HG03139 (cell line): ENCODE measurements around the gene TSKU.
"Not testable (repeated sequence)": the region's sequence is repeated elsewhere in the genome, so short reads cannot be mapped to it uniquely, and the experiment has no call there.

Experiments
- ATAC-seq: cut with Tn5 transposase; IDR thresholded peaks from one replicate; pipeline ENCODE4 v1.9.1; 2021; ENCODE audit not compliant: unreplicated experiment

Gene TSKU

GRCh38 chr11:76783294-76783895, at the start of gene TSKU:
Gene TSKU (plus strand): TSS chr11:76783356. CDS start chr11:76795617, 12,261 bp downstream.
- no peak for ATAC-seq

- not testable (repeated sequence) for ATAC-seq
Measured at GRCh38 chr11:76733906-76734305, 49.2 kb upstream of the TSKU start.

- no peak for ATAC-seq
Measured at GRCh38 chr11:76734456-76735420, 48.4 kb upstream of the TSKU start.

- ATAC-seq: no peak
Measured at GRCh38 chr11:76735841-76736240, 47.3 kb upstream of the TSKU start.

GRCh38 chr11:76736266-76736665, 46.9 kb upstream of the TSKU start:
- ATAC-seq: no peak

- no peak for ATAC-seq
Measured at GRCh38 chr11:76736773-76737495, 46.2 kb upstream of the TSKU start.

GRCh38 chr11:76738618-76739240, 44.4 kb upstream of the TSKU start:
- no peak for ATAC-seq

- ATAC-seq: no peak
Measured at GRCh38 chr11:76739798-76740197, 43.4 kb upstream of the TSKU start.

- ATAC-seq: no peak
Measured at GRCh38 chr11:76740772-76741171, 42.4 kb upstream of the TSKU start.

- no peak for ATAC-seq
Measured at GRCh38 chr11:76742902-76743301, 40.3 kb upstream of the TSKU start.

GRCh38 chr11:76744186-76745043, 38.7 kb upstream of the TSKU start:
- ATAC-seq: no peak

- ATAC-seq: no peak
Measured at GRCh38 chr11:76745044-76745376, 38.1 kb upstream of the TSKU start.

GRCh38 chr11:76745561-76746207, 37.5 kb upstream of the TSKU start:
- no peak for ATAC-seq

- no peak for ATAC-seq
Measured at GRCh38 chr11:76747153-76747914, 35.8 kb upstream of the TSKU start.

GRCh38 chr11:76747915-76748860, 35.0 kb upstream of the TSKU start:
- no peak for ATAC-seq

GRCh38 chr11:76748948-76749347, 34.2 kb upstream of the TSKU start:
- no peak for ATAC-seq

- no peak for ATAC-seq
Measured at GRCh38 chr11:76750067-76750466, 33.1 kb upstream of the TSKU start.

- ATAC-seq: no peak
Measured at GRCh38 chr11:76750746-76751145, 32.4 kb upstream of the TSKU start.
